K562 (cell line): ENCODE data around the gene NDOR1. TPM values are rescaled to one million over a fixed set of nuclear protein-coding genes. Genes with fewer than 3 reads are reported as not detected.
A peak's percentile ranks its signal among the peaks of the same experiment; 100 is the strongest.

Experiments
- ARID2 ChIP-seq: fragments of 450-650 bp; IDR thresholded peaks from 2 replicates; pipeline ENCODE4 v1.6.1; 2017; ENCODE audit warnings: antibody characterized with exemption, mild to moderate bottlenecking
- BRD9 ChIP-seq: fragments of 450-650 bp; IDR thresholded peaks from 2 replicates; pipeline ENCODE4 v1.6.1; 2018; ENCODE audit warnings: low read depth; ENCODE audit not compliant: partially characterized antibody
- HDAC3 ChIP-seq: fragments of 450-650 bp; IDR thresholded peaks from 2 replicates; pipeline ENCODE4 v1.6.1; 2018; ENCODE audit warnings: borderline replicate concordance, mild to moderate bottlenecking, moderate library complexity; ENCODE audit not compliant: partially characterized antibody
- HNRNPLL ChIP-seq: fragments of 200-400 bp; formaldehyde crosslinking; IDR thresholded peaks from 2 replicates; pipeline ENCODE4 v1.6.1; 2017; ENCODE audit warnings: low read length, low read depth, mild to moderate bottlenecking; ENCODE audit not compliant: poor library complexity, severe bottlenecking
- PHTF2 ChIP-seq: fragments of 250-450 bp; sonication (Bioruptor Pico); IDR thresholded peaks from 2 replicates; pipeline ENCODE4 v1.5.0; 2021; ENCODE audit warnings: mild to moderate bottlenecking
- PURB ChIP-seq: sonication (generic); formaldehyde crosslinking; IDR thresholded peaks from 2 replicates; pipeline ENCODE4 v1.9.0; 2021; ENCODE audit warnings: low read depth, mild to moderate bottlenecking, missing genetic modification reagents
- WHSC1 ChIP-seq: IDR thresholded peaks from one replicate; pipeline ENCODE4 v1.6.1; 2012; ENCODE audit warnings: low read length, control low read depth, inconsistent platforms
- ZFX ChIP-seq: sonication (generic); formaldehyde crosslinking; IDR thresholded peaks from 2 replicates; pipeline ENCODE4 v1.8.0; 2022; ENCODE audit warnings: mild to moderate bottlenecking, missing genetic modification reagents, moderate library complexity
- ZNF175 ChIP-seq: fragments of 200-800 bp; sonication (Bioruptor generic); IDR thresholded peaks from 2 replicates; pipeline ENCODE4 v1.6.1; 2016; ENCODE audit warnings: low read depth, mild to moderate bottlenecking, missing genetic modification characterization, missing compliant biosample characterization
- polyA plus RNA-seq, 8 experiments: library from polyadenylated mRNA; depleted of rRNA in 4 of 8; stranded (reverse) in 5 of 8; unstranded in 3 of 8; fragments of >200 nt; fragmentation: Nextera tagmentation in 2 of 8; fragmentation: Illumina TruSeq in 1 of 8; extraction: Ambion mirVana in 2 of 8; extraction: Trizol in 1 of 8; gene quantifications; 2 replicates each; pipeline versions ENCODE4 v1.2.1 to v1.2.3, GENCODE V29; 2011 to 2014; ENCODE audit warnings: inconsistent platforms in 1 of 8, missing spikeins in 1 of 8
- total RNA-seq, 7 experiments: library from RNA; depleted of rRNA in 6 of 7; stranded (reverse); fragments of >200 nt in 6 of 7; fragmentation: Illumina TruSeq in 2 of 7; extraction: Trizol in 2 of 7; gene quantifications; 2 replicates each; pipeline versions ENCODE4 v1.2.1 to v1.2.3, GENCODE V29; 2011 to 2021; ENCODE audit warnings: low replicate concordance in 1 of 7
- TF ChIP-seq, protein P1 (sequence below): IDR thresholded peaks from 2 replicates; pipeline ENCODE4 v1.6.1; 2012; ENCODE audit warnings: low read depth, low read length, improper control_type of control experiment, borderline replicate concordance
- TF ChIP-seq, protein P2 (sequence below): IDR thresholded peaks from 2 replicates; pipeline ENCODE4 v1.6.1; 2011; ENCODE audit not compliant: insufficient read length; ENCODE audit errors: extremely low read depth
- TF ChIP-seq, protein P3 (sequence below), 3 experiments: IDR thresholded peaks in 2 of 3; conservative IDR thresholded peaks in 1 of 3; 2 replicates each; pipeline ENCODE4 v1.5.1; 2011 to 2012; ENCODE audit warnings: low read length in 3 of 3, mild to moderate bottlenecking in 3 of 3, control low read depth in 2 of 3, improper control_type of control experiment in 1 of 3, inconsistent platforms in 1 of 3, low read depth in 1 of 3, mixed read lengths in 1 of 3, moderate library complexity in 1 of 3; ENCODE audit not compliant: insufficient read depth in 2 of 3

NDOR1 gene
- total and polyA plus RNA-seq, 9 of the 15 experiments (the other 6 are each of a cell fraction or from before 2014, with no cell fraction given): 0.06 to 36.9 (median 6.9) TPM

DNA sequence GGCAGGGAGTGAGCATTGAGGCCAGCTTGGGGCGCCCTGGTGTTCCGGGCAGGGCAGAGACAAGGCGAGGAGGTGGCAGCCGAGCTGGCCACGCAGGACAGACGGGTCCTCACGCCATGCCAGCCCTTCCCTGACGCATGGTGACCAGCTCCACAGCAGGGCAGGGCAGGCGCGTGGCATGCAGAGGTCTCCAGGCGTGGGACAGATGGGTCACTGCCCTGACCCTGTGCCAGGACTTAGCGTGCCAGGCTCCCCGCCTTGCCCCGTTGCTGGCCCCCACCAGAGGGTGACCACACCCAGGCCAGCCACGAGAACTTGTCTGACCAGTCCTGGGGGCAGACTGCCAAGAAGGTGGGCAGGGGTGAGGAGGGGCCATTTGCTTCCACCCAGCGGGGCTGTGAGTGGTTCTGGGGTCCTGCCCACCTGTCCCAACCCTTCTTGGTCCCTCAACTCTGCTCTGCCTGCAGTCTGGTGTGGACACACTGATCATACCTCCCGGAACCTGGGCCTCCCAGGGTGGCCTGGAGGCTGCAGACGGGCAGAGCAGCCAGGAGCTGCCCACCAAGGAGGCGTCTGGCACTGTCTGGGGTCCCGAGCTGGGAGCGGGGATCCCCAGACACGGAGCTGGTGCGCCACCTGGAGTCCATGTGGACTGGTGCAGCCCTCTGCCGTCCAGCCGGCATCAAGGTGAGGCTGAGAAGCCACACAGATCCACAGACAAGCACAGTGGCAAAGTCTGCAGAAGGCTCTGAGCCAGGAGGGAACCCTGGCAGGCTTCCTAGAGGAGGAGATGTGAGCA lies 21.8 kb downstream of the NDOR1 start, which contains the start of gene RNF224 (continued):
- TF ChIP-seq, protein P1, sequence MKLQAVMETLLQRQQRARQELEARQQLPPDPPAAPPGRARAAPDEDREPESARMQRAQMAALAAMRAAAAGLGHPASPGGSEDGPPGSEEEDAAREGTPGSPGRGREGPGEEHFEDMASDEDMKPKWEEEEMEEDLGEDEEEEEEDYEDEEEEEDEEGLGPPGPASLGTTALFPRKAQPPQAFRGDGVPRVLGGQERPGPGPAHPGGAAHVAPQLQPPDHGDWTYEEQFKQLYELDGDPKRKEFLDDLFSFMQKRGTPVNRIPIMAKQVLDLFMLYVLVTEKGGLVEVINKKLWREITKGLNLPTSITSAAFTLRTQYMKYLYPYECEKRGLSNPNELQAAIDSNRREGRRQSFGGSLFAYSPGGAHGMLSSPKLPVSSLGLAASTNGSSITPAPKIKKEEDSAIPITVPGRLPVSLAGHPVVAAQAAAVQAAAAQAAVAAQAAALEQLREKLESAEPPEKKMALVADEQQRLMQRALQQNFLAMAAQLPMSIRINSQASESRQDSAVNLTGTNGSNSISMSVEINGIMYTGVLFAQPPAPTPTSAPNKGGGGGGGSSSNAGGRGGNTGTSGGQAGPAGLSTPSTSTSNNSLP: no peak
- TF ChIP-seq HNRNPLL (no peak), ARID2 (peak; percentile 92), ZNF175 (CRISPR knock-in tag) (no peak), PURB (CRISPR knock-in tag) (no peak), PHTF2 (no peak), HDAC3 (no peak), WHSC1 (no peak), ZFX (CRISPR knock-in tag) (no peak; the same call in 1 of the 2 replicates), BRD9 (peak; percentile 69)
- TF ChIP-seq, protein P2, sequence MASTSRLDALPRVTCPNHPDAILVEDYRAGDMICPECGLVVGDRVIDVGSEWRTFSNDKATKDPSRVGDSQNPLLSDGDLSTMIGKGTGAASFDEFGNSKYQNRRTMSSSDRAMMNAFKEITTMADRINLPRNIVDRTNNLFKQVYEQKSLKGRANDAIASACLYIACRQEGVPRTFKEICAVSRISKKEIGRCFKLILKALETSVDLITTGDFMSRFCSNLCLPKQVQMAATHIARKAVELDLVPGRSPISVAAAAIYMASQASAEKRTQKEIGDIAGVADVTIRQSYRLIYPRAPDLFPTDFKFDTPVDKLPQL: no peak
- TF ChIP-seq, protein P3, sequence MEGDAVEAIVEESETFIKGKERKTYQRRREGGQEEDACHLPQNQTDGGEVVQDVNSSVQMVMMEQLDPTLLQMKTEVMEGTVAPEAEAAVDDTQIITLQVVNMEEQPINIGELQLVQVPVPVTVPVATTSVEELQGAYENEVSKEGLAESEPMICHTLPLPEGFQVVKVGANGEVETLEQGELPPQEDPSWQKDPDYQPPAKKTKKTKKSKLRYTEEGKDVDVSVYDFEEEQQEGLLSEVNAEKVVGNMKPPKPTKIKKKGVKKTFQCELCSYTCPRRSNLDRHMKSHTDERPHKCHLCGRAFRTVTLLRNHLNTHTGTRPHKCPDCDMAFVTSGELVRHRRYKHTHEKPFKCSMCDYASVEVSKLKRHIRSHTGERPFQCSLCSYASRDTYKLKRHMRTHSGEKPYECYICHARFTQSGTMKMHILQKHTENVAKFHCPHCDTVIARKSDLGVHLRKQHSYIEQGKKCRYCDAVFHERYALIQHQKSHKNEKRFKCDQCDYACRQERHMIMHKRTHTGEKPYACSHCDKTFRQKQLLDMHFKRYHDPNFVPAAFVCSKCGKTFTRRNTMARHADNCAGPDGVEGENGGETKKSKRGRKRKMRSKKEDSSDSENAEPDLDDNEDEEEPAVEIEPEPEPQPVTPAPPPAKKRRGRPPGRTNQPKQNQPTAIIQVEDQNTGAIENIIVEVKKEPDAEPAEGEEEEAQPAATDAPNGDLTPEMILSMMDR (IDR thresholded peaks at IDR 0.05 in 2 of 3, conservative IDR thresholded peaks at IDR 0.05 in 1 of 3; ENCODE audit: insufficient read depth in 2 of 3, low read depth in 1 of 3, low read length in 3 of 3): peak; percentile 96 to 97 (median 96)
- TF ChIP-seq, all 486 proteins: peak for 61
